Activated CD4-positive, alpha-beta memory T cell treated with anti-CD3 and anti-CD28 coated beads, Interleukin-2, amount 10 ng/mL, durations not matched to agents 7 days and 5 days (primary cell): ENCODE data around the gene ANKRD13A. TPM values are rescaled to one million over a fixed set of nuclear protein-coding genes. Genes with fewer than 3 reads are reported as not detected.
A peak's percentile ranks its signal among the peaks of the same experiment; 100 is the strongest.
"Not testable (repeated sequence)": the region's sequence is repeated elsewhere in the genome, so short reads cannot be mapped to it uniquely, and the experiment has no call there.

ENCODE experiments used
- CTCF ChIA-PET: fragments of 350-600 bp; sonication (Branson Sonifier 250); formaldehyde crosslinking; loops from one replicate; lab custom pipeline; 2021; ENCODE audit warnings: antibody characterized with exemption, inconsistent platforms; lab: Charles Lee
- POLR2A ChIA-PET: fragments of 350-600 bp; sonication (Branson Sonifier 250); formaldehyde crosslinking; loops from one replicate; lab custom pipeline; 2021; ENCODE audit warnings: antibody characterized with exemption; lab: Charles Lee
- DNase-seq: peaks from one replicate; pipeline ENCODE4 v3.0.0-alpha.2; 2020
- H3K27ac Mint-ChIP-seq: one replicate; pipeline ENCODE4 v1.8.0; 2021; ENCODE audit warnings: mild to moderate bottlenecking, mixed read lengths
- H3K27me3 Mint-ChIP-seq: one replicate; pipeline ENCODE4 v1.8.0; 2021; ENCODE audit warnings: mixed read lengths
- H3K36me3 Mint-ChIP-seq: one replicate; pipeline ENCODE4 v1.8.0; 2021; ENCODE audit warnings: low read depth, mixed read lengths
- H3K4me1 Mint-ChIP-seq: one replicate; pipeline ENCODE4 v1.8.0; 2021; ENCODE audit warnings: mixed read lengths
- H3K4me3 Mint-ChIP-seq: one replicate; pipeline ENCODE4 v1.8.0; 2021; ENCODE audit warnings: mild to moderate bottlenecking, mixed read lengths
- H3K9me3 Mint-ChIP-seq: one replicate; pipeline ENCODE4 v1.8.0; 2021; ENCODE audit warnings: mixed read lengths
- total RNA-seq, 2 experiments: library from RNA; stranded (reverse); gene quantifications; one replicate each; pipeline ENCODE4 v1.2.3, GENCODE V29; 2021

Gene ANKRD13A
- total RNA-seq, 2 experiments from 2014 or later, result 84.3 to 85.2 TPM

DNA sequence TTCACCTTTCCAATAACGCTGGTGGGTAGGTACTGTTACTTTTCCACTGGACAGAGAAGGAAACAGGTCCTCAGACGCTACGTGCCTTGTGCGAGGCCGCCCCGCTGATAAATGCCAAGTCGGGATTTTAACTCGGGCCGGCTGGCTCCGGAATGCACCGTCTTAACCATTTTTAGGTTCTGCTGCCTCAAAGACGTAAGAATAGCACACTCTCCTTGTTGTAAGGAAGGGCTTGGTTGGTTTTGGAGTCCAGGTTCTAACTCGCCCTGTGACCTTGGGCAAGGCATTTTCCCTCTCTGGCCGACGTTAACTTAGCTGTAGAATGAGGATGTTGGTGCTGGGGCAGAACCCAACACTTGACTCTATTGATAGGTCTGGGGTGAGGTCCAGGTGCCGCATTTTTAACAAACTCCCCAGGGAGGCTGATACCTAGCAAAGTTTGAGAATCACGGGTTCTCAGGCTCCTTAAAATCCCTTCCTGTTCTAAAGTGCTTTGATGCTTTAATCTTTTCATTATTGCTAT is 814 bp downstream of the ANKRD13A start:
- H3K4me3 Mint-ChIP-seq, result peak overlapping the region; percentile 100
- no peaks in the 10 kb centered on the region for H3K27me3 Mint-ChIP-seq
- ChIA-PET POLR2A (interaction anchor here (0.9 to 3.6 kb wide), 15 partner anchors 9 to 1439 kb away, joined by 3 to 38 read pairs (median 6); partner anchors contain the start of genes FAM216A, GPN3, SART3 and TCHP), CTCF (no interaction called here)
- no peaks in the 10 kb centered on the region for H3K9me3 Mint-ChIP-seq
- H3K4me1 Mint-ChIP-seq, result peaks cover 68% of the 10 kb centered on the region
- peak overlapping the region; percentile 94 for H3K27ac Mint-ChIP-seq
- peak; percentile 37 for DNase-seq
- H3K36me3 Mint-ChIP-seq, result peaks cover 33% of the 10 kb centered on the region

- DNase-seq, result no peak
- H3K36me3 Mint-ChIP-seq, result peaks cover 31% of the 10 kb centered on the region
- peaks cover 79% of the 10 kb centered on the region for H3K4me1 Mint-ChIP-seq
- ChIA-PET CTCF (no interaction called here), POLR2A (interaction anchor here (0.8 to 3.6 kb wide), 3 partner anchors 9 to 78 kb away, joined by 3 to 38 read pairs (median 3); no protein-coding TSS in a partner anchor)
- no peaks in the 10 kb centered on the region for H3K9me3 Mint-ChIP-seq
- no peaks in the 10 kb centered on the region for H3K27me3 Mint-ChIP-seq
- H3K27ac Mint-ChIP-seq, result no peak overlapping the region
- no peak overlapping the region for H3K4me3 Mint-ChIP-seq
These were observed 2.4 kb downstream of the ANKRD13A start for GRCh38 chr12:110001596-110001995.

- Mint-ChIP-seq H3K27ac (peak overlapping the region; percentile 0), H3K27me3 (no peaks in the 10 kb centered on the region), H3K9me3 (peaks cover 1% of the 10 kb centered on the region), H3K36me3 (peaks cover 40% of the 10 kb centered on the region), H3K4me1 (peaks cover 79% of the 10 kb centered on the region), H3K4me3 (no peak overlapping the region)
- no peak for DNase-seq
- CTCF ChIA-PET, result interaction anchor here (1.4 kb wide), 1 partner anchor 22 kb away, joined by 3 read pairs; no protein-coding TSS in a partner anchor
- POLR2A ChIA-PET, result interaction anchor here (0.9 to 3.1 kb wide), 5 partner anchors 9 to 77 kb away, joined by 3 to 29 read pairs (median 4); no protein-coding TSS in a partner anchor
These were observed 3.7 kb downstream of the ANKRD13A start for GRCh38 chr12:110002676-110003515.

DNA sequence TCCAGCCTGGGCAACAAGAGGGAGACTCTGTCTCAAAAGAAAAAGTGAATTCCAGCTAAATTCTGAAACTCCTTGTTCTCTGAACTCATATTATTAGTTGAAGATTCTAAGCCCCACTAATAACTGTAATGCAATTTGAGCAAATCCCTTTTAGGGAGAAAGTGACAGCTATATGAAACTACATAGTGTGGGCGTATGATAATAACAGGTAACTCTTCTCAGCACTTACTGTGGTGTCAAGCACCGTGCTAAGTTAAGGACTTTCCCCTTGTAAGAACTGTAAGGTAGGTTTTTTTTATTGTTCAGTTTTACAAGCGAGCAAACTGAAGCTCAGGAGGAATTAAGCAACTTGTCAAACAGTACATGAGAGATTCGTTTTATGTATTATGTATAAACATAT is 5.4 kb downstream of the ANKRD13A start:
- peaks cover 85% of the 10 kb centered on the region for H3K4me1 Mint-ChIP-seq
- peak overlapping the region; percentile 8 for H3K4me3 Mint-ChIP-seq
- ChIA-PET POLR2A (interaction anchor here (1.2 to 3.1 kb wide), 8 partner anchors 8 to 276 kb away, joined by 4 to 29 read pairs (median 6); partner anchors contain the start of gene GIT2), CTCF (interaction anchor here (0.7 to 1.6 kb wide), 4 partner anchors 9 to 69 kb away, joined by 3 to 5 read pairs (median 3); no protein-coding TSS in a partner anchor)
- H3K36me3 Mint-ChIP-seq, result peaks cover 45% of the 10 kb centered on the region
- H3K27ac Mint-ChIP-seq, result peak overlapping the region; percentile 65
- H3K9me3 Mint-ChIP-seq, result peaks cover 2% of the 10 kb centered on the region
- DNase-seq, result no peak
- no peaks in the 10 kb centered on the region for H3K27me3 Mint-ChIP-seq

DNA sequence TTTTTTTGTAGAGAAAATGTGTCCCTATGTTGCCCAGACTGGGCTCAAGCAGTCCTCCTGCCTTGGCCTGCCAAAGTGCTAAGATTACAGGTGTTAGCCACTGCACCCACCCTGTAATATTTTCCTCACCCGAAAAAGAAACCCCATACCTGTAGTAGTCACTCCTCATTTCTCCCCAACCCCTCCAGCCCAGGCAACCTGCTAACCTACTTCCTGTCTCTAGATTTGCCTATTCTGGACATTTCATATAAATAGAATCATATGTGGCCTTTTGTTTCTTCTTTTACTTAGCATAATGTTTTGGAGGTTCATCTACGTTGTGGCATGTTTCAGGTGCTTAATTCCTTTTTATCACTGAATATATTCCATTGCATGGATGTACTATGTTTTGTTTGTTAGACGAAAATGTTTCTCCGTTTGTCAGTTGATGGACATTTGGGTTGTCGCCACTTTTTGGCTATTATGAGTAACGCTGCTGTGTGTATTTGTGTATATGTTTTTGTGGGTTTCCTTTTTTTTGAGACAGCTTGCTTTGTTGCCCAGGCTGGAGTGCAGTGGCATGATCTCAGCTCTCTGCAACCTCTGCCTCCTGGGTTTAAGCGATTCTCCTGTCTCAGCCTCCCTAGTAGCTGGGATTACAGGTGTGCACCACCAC is 6.2 kb downstream of the ANKRD13A start:
- Mint-ChIP-seq H3K4me1 (peaks cover 85% of the 10 kb centered on the region), H3K27ac (peak overlapping the region; percentile 65), H3K36me3 (peaks cover 44% of the 10 kb centered on the region), H3K9me3 (peaks cover 2% of the 10 kb centered on the region), H3K4me3 (peak overlapping the region; percentile 38), H3K27me3 (no peaks in the 10 kb centered on the region)
- ChIA-PET POLR2A (interaction anchor here (1.2 to 3.1 kb wide), 8 partner anchors 9 to 275 kb away, joined by 4 to 29 read pairs (median 5); partner anchors contain the start of gene GIT2), CTCF (interaction anchor here (0.7 to 1.6 kb wide), 2 partner anchors 8 to 11 kb away, joined by 3 to 5 read pairs; no protein-coding TSS in a partner anchor)
- DNase-seq, result peak; percentile 33

- ChIA-PET POLR2A (interaction anchor here (1.4 to 2.6 kb wide), 2 partner anchors 9 to 21 kb away, joined by 4 to 11 read pairs; partner anchors contain the start of gene GIT2), CTCF (no interaction called here)
- Mint-ChIP-seq H3K4me1 (peaks cover 86% of the 10 kb centered on the region), H3K27ac (no peak overlapping the region), H3K4me3 (no peak overlapping the region), H3K9me3 (peaks cover 2% of the 10 kb centered on the region), H3K36me3 (peaks cover 43% of the 10 kb centered on the region), H3K27me3 (no peaks in the 10 kb centered on the region)
- DNase-seq, result no peak
These were observed 6.9 kb downstream of the ANKRD13A start for GRCh38 chr12:110006115-110006514.

DNA sequence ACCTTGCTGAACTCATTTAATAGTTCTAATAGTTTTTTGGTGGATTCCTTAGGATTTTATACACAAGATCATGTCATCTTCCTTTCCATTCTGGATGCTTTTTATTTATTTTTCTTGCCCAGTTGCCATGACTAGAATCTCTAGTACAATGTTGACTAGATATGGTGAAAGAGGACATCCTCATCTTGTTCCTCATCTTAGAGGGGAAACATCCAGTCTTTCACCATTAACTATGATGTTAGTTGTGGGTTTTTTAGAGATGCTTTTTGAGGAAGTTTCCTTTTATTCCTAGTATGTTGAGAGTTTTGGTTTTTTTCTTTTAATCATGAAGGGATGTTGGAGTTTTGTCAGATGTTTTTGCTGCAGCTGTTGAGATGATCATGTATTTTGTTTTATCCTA is 8.7 kb downstream of the ANKRD13A start:
- CTCF ChIA-PET, result no interaction called here
- H3K27ac Mint-ChIP-seq, result peak overlapping the region; percentile 49
- H3K4me3 Mint-ChIP-seq, result no peak overlapping the region
- peaks cover 88% of the 10 kb centered on the region for H3K4me1 Mint-ChIP-seq
- no peak for DNase-seq
- H3K9me3 Mint-ChIP-seq, result peaks cover 2% of the 10 kb centered on the region
- no peaks in the 10 kb centered on the region for H3K27me3 Mint-ChIP-seq
- POLR2A ChIA-PET, result no interaction called here
- peaks cover 46% of the 10 kb centered on the region for H3K36me3 Mint-ChIP-seq

DNA sequence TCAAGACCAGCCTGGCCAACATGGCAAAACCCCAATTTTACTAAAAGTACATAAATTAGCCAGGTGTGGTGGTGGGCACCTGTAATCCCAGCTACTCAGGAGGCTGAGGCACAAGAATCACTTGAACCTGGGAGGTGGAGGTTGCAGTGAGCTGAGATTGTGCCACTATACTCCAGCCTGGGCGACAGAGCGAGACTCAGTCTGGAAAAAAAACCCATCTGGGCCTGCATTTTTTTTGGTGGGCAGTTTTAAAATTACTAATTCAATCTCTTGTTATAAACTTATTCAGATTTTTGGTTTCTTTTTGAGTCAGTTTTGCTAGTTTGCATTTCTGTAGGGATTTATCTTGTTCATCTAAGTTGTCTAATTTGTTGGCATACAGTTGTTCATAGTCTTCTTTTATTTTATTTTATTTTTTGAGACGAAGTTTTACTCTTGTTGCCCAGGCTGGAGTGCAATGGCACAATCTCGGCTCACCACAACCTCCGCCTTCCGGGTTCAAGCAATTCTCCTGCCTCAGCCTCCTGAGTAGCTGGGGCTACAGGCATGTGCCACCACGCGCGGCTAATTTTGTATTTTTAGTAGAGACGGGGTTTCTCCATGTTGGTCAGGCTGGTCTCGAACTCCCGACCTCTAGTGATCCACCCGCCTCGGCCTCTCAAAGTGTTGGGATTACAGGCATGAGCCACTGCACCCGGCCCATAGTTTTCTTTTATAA is 9.6 kb downstream of the ANKRD13A start:
- peak; percentile 27 for DNase-seq
- Mint-ChIP-seq H3K27ac (peak overlapping the region; percentile 58), H3K4me1 (peaks cover 82% of the 10 kb centered on the region), H3K36me3 (peaks cover 46% of the 10 kb centered on the region), H3K4me3 (peak overlapping the region; percentile 28)
- CTCF ChIA-PET, H3K27me3 Mint-ChIP-seq, H3K9me3 Mint-ChIP-seq: not testable (repeated sequence)
- POLR2A ChIA-PET, result interaction anchor here (0.7 to 1.1 kb wide), 2 partner anchors 9 to 287 kb away, joined by 3 to 4 read pairs; partner anchors contain the start of gene ANKRD13A

- ChIA-PET CTCF (interaction anchor here (0.5 to 1.5 kb wide), 6 partner anchors 12 to 314 kb away, joined by 3 to 5 read pairs (median 4); partner anchors contain the start of gene ANKRD13A), POLR2A (interaction anchor here (0.8 to 4.7 kb wide), 6 partner anchors 9 to 44 kb away, joined by 3 to 38 read pairs (median 4); partner anchors contain the start of gene ANKRD13A)
- Mint-ChIP-seq H3K4me1 (peaks cover 77% of the 10 kb centered on the region), H3K9me3 (peaks cover 2% of the 10 kb centered on the region), H3K4me3 (peak overlapping the region; percentile 62), H3K36me3 (peaks cover 58% of the 10 kb centered on the region), H3K27ac (peak overlapping the region; percentile 41), H3K27me3 (no peaks in the 10 kb centered on the region)
- DNase-seq, result peak; percentile 50
These were observed 11.9 kb downstream of the ANKRD13A start for GRCh38 chr12:110010853-110011723.

- POLR2A ChIA-PET, result interaction anchor here (0.7 to 4.7 kb wide), 10 partner anchors 10 to 112 kb away, joined by 3 to 38 read pairs (median 4); partner anchors contain the start of genes ANKRD13A, GIT2 and TCHP
- CTCF ChIA-PET, result interaction anchor here (0.5 to 1.5 kb wide), 2 partner anchors 13 to 170 kb away, joined by 3 to 4 read pairs; no protein-coding TSS in a partner anchor
- peak overlapping the region; percentile 69 for H3K27ac Mint-ChIP-seq
- peak; percentile 42 for DNase-seq
- peaks cover 70% of the 10 kb centered on the region for H3K4me1 Mint-ChIP-seq
- no peaks in the 10 kb centered on the region for H3K27me3 Mint-ChIP-seq
- H3K9me3 Mint-ChIP-seq, result peaks cover 2% of the 10 kb centered on the region
- H3K4me3 Mint-ChIP-seq, result no peak overlapping the region
- H3K36me3 Mint-ChIP-seq, result peaks cover 56% of the 10 kb centered on the region
These were observed 12.9 kb downstream of the ANKRD13A start for GRCh38 chr12:110012137-110012536.

GRCh38 chr12:110012659-110013058 is 13.4 kb downstream of the ANKRD13A start:
- Mint-ChIP-seq H3K9me3 (peaks cover 2% of the 10 kb centered on the region), H3K4me1 (peaks cover 69% of the 10 kb centered on the region), H3K36me3 (peaks cover 59% of the 10 kb centered on the region), H3K27me3 (no peaks in the 10 kb centered on the region), H3K27ac (peak overlapping the region; percentile 69), H3K4me3 (no peak overlapping the region)
- ChIA-PET CTCF (no interaction called here), POLR2A (interaction anchor here (0.7 to 4.7 kb wide), 9 partner anchors 9 to 112 kb away, joined by 3 to 38 read pairs (median 4); partner anchors contain the start of genes ANKRD13A, GIT2 and TCHP)
- DNase-seq, result no peak
